LHCN-M2 (cell line): ENCODE measurements around the gene SLC5A10. TPM values are rescaled to one million over a fixed set of nuclear protein-coding genes. Genes with fewer than 3 reads are reported as not detected.
"Not testable (repeated sequence)": the region's sequence is repeated elsewhere in the genome, so short reads cannot be mapped to it uniquely, and the experiment has no call there.

ENCODE experiments used
- DNase-seq: peaks from one replicate; pipeline ENCODE4 v3.0.0-alpha.2; 2012; ENCODE audit warnings: low read depth
- total RNA-seq: library from RNA; depleted of rRNA; stranded (reverse); fragments of >200 nt; gene quantifications from 2 replicates; pipeline ENCODE4 v1.2.3, GENCODE V29; 2014; rRNA removed

The SLC5A10 gene
- total RNA-seq, 1 experiment from 2014 or later, result not detected

- not testable (repeated sequence) for DNase-seq
Observed at GRCh38 chr17:19040350-19040749, 88.4 kb downstream of the SLC5A10 start.

GRCh38 chr17:19041871-19042270 lies 89.9 kb downstream of the SLC5A10 start:
- not testable (repeated sequence) for DNase-seq

- DNase-seq, result not testable (repeated sequence)
Observed at GRCh38 chr17:19042369-19042768, 90.4 kb downstream of the SLC5A10 start.

- not testable (repeated sequence) for DNase-seq
Observed at GRCh38 chr17:19043032-19043431, 91.1 kb downstream of the SLC5A10 start.

- not testable (repeated sequence) for DNase-seq
Observed at GRCh38 chr17:19044643-19045042, 92.7 kb downstream of the SLC5A10 start.

GRCh38 chr17:19046782-19047375 lies 94.9 kb downstream of the SLC5A10 start, which contains the start of gene GRAP:
GRAP (minus strand) TSS chr17:19046957; CDS start chr17:19046926, 31 bp downstream.
- DNase-seq, result not testable (repeated sequence)

GRCh38 chr17:19047510-19047909 lies 95.5 kb downstream of the SLC5A10 start:
- not testable (repeated sequence) for DNase-seq

- DNase-seq, result not testable (repeated sequence)
Observed at GRCh38 chr17:19048826-19049225, 96.9 kb downstream of the SLC5A10 start.

- DNase-seq, result not testable (repeated sequence)
Observed at GRCh38 chr17:19055447-19055846, 103.5 kb downstream of the SLC5A10 start.

- DNase-seq, result not testable (repeated sequence)
Observed at GRCh38 chr17:19062009-19062717, 110.2 kb downstream of the SLC5A10 start.

- not testable (repeated sequence) for DNase-seq
Observed at GRCh38 chr17:19062718-19063325, 110.9 kb downstream of the SLC5A10 start.

- DNase-seq, result not testable (repeated sequence)
Observed at GRCh38 chr17:19063326-19063956, 111.5 kb downstream of the SLC5A10 start.

- not testable (repeated sequence) for DNase-seq
Observed at GRCh38 chr17:19064378-19064777, 112.4 kb downstream of the SLC5A10 start.

- not testable (repeated sequence) for DNase-seq
Observed at GRCh38 chr17:19070318-19071168, 118.6 kb downstream of the SLC5A10 start.

Other genes starting within 250 kb of the SLC5A10 start
- not detected in 2 replicates for gene FBXW10, start 208.1 kb upstream of the SLC5A10 start, total RNA-seq
- 44.5 and 68.6 TPM in 2 replicates for gene TVP23B, start 171.0 kb upstream of the SLC5A10 start, total RNA-seq
- gene PRPSAP2, start 94.0 kb upstream of the SLC5A10 start, total RNA-seq, result 32.0 and 33.4 TPM in 2 replicates
- 8.0 and 9.2 TPM in 2 replicates for gene FAM83G, start 52.6 kb downstream of the SLC5A10 start, total RNA-seq
- 0.19 TPM in 1 of 2 replicates, not detected in the other for gene GRAP, start 94.8 kb downstream of the SLC5A10 start, total RNA-seq
- gene GRAPL, start 175.4 kb downstream of the SLC5A10 start, total RNA-seq, result not detected in 2 replicates